ENCODE measurements around the gene PCDHA9.

Gene PCDHA9

GRCh38 chr5:140877262-140877581, 29.0 kb downstream of the PCDHA9 start:
- no peak for DNase-seq (ENCODE audit: low read depth, low spot score)

- no peak for DNase-seq (ENCODE audit: low read depth, low spot score)
Measured at GRCh38 chr5:140881889-140882590, 33.9 kb downstream of the PCDHA9 start, which contains the start of gene PCDHA13. Gene PCDHA13, plus strand, starts transcription at chr5:140882124. Its CDS starts 145 bp downstream, at chr5:140882269.

- no peak for DNase-seq (ENCODE audit: low read depth, low spot score)
Measured at GRCh38 chr5:140882591-140882899, 34.4 kb downstream of the PCDHA9 start.

- no peak for DNase-seq (ENCODE audit: low read depth, low spot score)
Measured at GRCh38 chr5:140883373-140883772, 35.2 kb downstream of the PCDHA9 start.

GRCh38 chr5:140883927-140884697, 35.9 kb downstream of the PCDHA9 start:
- DNase-seq (ENCODE audit: low read depth, low spot score), result no peak
